Colonic mucosa (tissue), 4 donors: ENCODE measurements around the gene DBH. TPM values are rescaled to one million over a fixed set of nuclear protein-coding genes. Genes with fewer than 3 reads are reported as not detected.

Source experiments
- DNase-seq: peaks from one replicate; pipeline ENCODE4 v3.0.0-alpha.2; 2020
- H3K27ac ChIP-seq: fragments of 200-600 bp; one replicate; pipeline ENCODE4 v1.8.0; 2021
- H3K27me3 ChIP-seq: fragments of 200-600 bp; one replicate; pipeline ENCODE4 v1.8.0; 2021
- H3K36me3 ChIP-seq: fragments of 200-600 bp; one replicate; pipeline ENCODE4 v1.8.0; 2021
- H3K4me1 ChIP-seq: fragments of 200-600 bp; one replicate; pipeline ENCODE4 v1.8.0; 2021; ENCODE audit warnings: mild to moderate bottlenecking
- H3K4me3 ChIP-seq: fragments of 200-600 bp; one replicate; pipeline ENCODE4 v1.8.0; 2021
- H3K9ac ChIP-seq, 2 donors: one replicate each; pipeline ENCODE4 v1.7.0; 2013; ENCODE audit warnings: control low read depth in 2 of 2, low read depth in 2 of 2, low read length in 2 of 2
- H3K9me3 ChIP-seq: fragments of 200-600 bp; one replicate; pipeline ENCODE4 v1.8.0; 2021
- intact Hi-C: fragments of 100-400 bp; cut with DNase I; formaldehyde crosslinking; loops from one replicate; pipeline ENCODE4 v1.14.1; 2022
- total RNA-seq, 2 donors: library from RNA; stranded (reverse); fragmentation: NEBNext Ultra II Directional in 1 of 2; extraction: Animal tissue kit (Norgen Biotek cat#: 25700) in 1 of 2; gene quantifications; one replicate each; pipeline ENCODE4 v1.2.1, GENCODE V29; 2021
- TF ChIP-seq, protein P1 (sequence below): fragments of 200-600 bp; IDR thresholded peaks from one replicate; pipeline ENCODE4 v1.8.0; 2022; ENCODE audit warnings: antibody characterized with exemption, mild to moderate bottlenecking
- donor health status: healthy.
- donor health status: DM: no; HTN: no; CAD: no.
- donor health status: DM: no; HTN: no; CAD: no.

DBH gene
- total RNA-seq, 2 donors from 2014 or later: not detected

DNA sequence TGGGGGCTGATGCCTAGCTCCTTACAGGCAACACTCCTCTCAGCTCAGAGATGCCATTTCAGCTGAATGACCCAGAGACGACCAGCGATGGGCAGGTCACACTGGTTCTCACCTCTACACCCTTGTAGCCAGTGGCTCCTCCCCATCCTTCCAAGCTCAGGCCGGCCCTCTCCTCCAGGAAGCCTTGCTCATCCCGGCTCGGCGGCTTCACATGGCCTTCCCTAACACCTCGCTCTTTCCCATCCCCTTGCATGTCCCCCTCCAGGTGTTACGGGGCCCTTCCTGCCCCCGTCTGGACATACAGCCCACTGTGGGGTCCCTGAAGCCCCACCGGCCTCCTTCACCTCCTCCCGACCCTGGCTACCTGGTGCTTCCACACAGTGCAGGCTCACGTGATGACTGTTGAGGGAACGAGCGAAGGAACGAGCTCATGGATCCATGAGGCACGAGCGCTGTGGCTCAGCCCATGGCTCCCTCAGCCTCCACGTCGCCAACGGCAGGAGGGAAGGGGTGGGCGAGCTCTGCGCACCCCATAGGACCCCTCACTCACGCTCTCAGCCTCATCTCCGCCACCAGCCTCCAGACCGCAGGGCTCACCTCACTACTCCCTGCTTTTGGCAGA is 56.3 kb downstream of the DBH start:
- Histone ChIP-seq H3K27ac (no peak overlapping the region), H3K9me3 (no peaks in the 10 kb centered on the region), H3K9ac (no peak overlapping the region), H3K27me3 (no peaks in the 10 kb centered on the region), H3K36me3 (no peaks in the 10 kb centered on the region), H3K4me1 (no peaks in the 10 kb centered on the region), H3K4me3 (no peak overlapping the region)
- TF ChIP-seq, protein P1, sequence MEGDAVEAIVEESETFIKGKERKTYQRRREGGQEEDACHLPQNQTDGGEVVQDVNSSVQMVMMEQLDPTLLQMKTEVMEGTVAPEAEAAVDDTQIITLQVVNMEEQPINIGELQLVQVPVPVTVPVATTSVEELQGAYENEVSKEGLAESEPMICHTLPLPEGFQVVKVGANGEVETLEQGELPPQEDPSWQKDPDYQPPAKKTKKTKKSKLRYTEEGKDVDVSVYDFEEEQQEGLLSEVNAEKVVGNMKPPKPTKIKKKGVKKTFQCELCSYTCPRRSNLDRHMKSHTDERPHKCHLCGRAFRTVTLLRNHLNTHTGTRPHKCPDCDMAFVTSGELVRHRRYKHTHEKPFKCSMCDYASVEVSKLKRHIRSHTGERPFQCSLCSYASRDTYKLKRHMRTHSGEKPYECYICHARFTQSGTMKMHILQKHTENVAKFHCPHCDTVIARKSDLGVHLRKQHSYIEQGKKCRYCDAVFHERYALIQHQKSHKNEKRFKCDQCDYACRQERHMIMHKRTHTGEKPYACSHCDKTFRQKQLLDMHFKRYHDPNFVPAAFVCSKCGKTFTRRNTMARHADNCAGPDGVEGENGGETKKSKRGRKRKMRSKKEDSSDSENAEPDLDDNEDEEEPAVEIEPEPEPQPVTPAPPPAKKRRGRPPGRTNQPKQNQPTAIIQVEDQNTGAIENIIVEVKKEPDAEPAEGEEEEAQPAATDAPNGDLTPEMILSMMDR: no peak
- intact Hi-C loops: no loop called here
- DNase-seq: no peak

DNA sequence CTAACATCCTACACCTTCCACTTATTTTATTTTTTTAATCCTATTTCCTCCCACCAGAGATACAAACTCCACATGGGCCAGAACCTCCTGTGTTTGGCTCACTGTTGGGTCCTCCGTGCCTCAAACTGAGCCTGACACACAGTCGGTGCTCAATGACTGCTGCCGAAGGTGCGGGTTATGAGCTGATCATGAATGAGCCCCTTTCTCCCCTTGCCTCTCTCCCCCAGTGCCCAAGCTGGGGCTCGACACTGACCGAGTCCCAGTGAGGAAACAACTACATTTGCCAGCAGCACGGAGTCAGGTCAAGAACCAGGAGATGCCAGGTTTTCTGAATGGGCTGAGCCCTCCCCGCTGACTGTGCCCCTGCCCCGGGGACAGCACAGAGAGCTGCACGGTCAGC is 57.0 kb downstream of the DBH start:
- H3K4me3 ChIP-seq: no peak overlapping the region
- no peaks in the 10 kb centered on the region for H3K4me1 ChIP-seq
- H3K27ac ChIP-seq: no peak overlapping the region
- H3K36me3 ChIP-seq: no peaks in the 10 kb centered on the region
- no peaks in the 10 kb centered on the region for H3K27me3 ChIP-seq
- no peaks in the 10 kb centered on the region for H3K9me3 ChIP-seq
- no peak overlapping the region for H3K9ac ChIP-seq
- DNase-seq: no peak
- TF ChIP-seq, protein P1: no peak
- intact Hi-C loops: no loop called here

DNA sequence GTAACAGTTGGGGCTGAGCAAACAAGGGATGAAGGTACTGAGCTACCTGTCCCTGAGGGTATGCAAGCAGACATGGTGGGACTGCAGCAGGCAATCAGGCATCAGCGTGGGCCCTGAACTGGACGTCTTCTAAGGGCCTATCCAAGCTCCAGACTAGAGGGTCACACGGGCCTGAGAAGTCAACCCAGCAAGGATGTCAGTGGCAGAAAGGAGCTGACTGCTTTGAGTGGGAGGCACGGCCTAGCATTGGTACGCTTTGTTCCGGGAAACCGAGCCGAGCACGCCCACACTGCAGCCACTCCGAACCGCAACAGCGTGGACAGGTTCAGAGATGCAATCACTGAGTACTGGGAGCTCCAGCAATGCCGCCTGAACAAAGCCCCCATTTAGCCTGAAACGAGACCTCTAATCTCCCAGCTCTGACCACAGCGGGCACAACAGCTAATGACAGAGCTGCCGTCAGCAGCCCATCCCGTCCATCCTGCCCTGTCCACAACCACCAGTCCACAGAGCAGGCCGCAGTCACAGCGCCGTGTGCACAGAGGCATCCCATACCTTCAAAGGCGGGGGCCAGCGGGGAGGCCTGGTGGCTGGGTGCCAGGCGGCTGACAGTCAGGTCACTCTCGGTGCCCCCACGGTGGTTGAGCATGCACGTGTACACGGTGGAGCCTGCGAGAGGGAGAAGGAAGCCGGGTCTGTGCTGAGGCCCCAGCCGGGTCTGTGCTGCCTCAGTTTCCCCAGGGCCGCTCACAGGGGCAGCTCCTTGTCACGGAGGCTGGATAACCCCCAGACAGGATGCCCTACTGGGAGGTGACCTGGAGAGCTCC is 57.8 kb downstream of the DBH start:
- Histone ChIP-seq H3K36me3 (no peaks in the 10 kb centered on the region), H3K4me3 (no peak overlapping the region), H3K9me3 (no peaks in the 10 kb centered on the region), H3K27me3 (no peaks in the 10 kb centered on the region), H3K4me1 (no peaks in the 10 kb centered on the region), H3K9ac (no peak overlapping the region), H3K27ac (no peak overlapping the region)
- DNase-seq: no peak
- intact Hi-C loops: no loop called here
- TF ChIP-seq, protein P1: no peak

- no peaks in the 10 kb centered on the region for H3K36me3 ChIP-seq
- intact Hi-C loops: no loop called here
- H3K27ac ChIP-seq: no peak overlapping the region
- TF ChIP-seq, protein P1: no peak
- DNase-seq: no peak
- H3K4me3 ChIP-seq: no peak overlapping the region
- H3K4me1 ChIP-seq: no peaks in the 10 kb centered on the region
- no peaks in the 10 kb centered on the region for H3K9me3 ChIP-seq
- no peak overlapping the region for H3K9ac ChIP-seq
- H3K27me3 ChIP-seq: no peaks in the 10 kb centered on the region
Observed at GRCh38 chr9:133694686-133695085, 58.5 kb downstream of the DBH start.

DNA sequence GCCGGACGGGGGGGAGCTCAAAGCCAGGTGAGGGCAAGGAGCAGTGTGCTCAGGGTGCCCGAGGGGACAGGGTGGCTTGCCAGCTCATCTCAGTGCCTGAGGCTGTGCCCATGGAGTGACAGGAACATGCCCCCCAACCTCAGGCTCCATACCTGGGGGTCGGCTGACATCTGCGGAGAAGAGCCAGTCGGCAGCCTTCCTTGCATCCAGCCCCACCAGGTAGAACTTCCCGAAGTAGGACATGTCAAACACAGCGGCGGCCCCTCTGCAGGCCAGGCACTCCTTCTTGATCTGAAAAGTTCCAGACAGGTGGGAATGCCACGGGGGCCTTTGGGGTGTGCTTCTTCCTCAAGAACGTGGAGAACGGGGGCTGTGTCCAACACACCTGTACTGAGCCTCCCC is 59.9 kb downstream of the DBH start:
- Histone ChIP-seq H3K4me1 (no peaks in the 10 kb centered on the region), H3K9me3 (no peaks in the 10 kb centered on the region), H3K36me3 (no peaks in the 10 kb centered on the region), H3K4me3 (no peak overlapping the region), H3K27me3 (no peaks in the 10 kb centered on the region), H3K9ac (no peak overlapping the region), H3K27ac (no peak overlapping the region)
- no peak for DNase-seq
- intact Hi-C loops: no loop called here
- TF ChIP-seq, protein P1: no peak
